ENCODE measurements around the gene IWS1. TPM values are rescaled to one million over a fixed set of nuclear protein-coding genes. Genes with fewer than 3 reads are reported as not detected.

The IWS1 gene
- polyA plus RNA-seq, 2 of the 4 experiments (the other 2 are of a cell fraction): 56.6 to 69.1 TPM

GRCh38 chr2:127568128-127568527, 41.8 kb upstream of the IWS1 start:
- WGBS (ENCODE audit: missing lambda C conversion rate): 82% methylated on average over 6 of the region's 6 CpGs
- no peak for TF ChIP-seq MAX (IDR thresholded peaks at IDR 0.05)
- TF ChIP-seq ZNF302 (CRISPR knock-in tag; IDR thresholded peaks at IDR 0.05): no peak
- TF ChIP-seq POLR2A (IDR thresholded peaks at IDR 0.05; ENCODE audit: low read length): no peak
- DNase-seq (ENCODE audit: low read depth in 1 of 2, low spot score in 1 of 2): no peak
- no peak for FAIRE-seq
- Histone ChIP-seq H3K4me2 (no peak overlapping the region), H3K9me3 (no peaks in the 10 kb centered on the region), H3K4me3 (no peak overlapping the region), H3K27ac (no peak overlapping the region), H3K4me1 (peaks cover 23% of the 10 kb centered on the region)
- POLR2A ChIA-PET: no interaction called here
- CTCF ChIA-PET: interaction anchor here (1.8 kb wide), 1 partner anchor 23 kb away, joined by 7 read pairs; no protein-coding TSS in a partner anchor
- no peak for ATAC-seq

GRCh38 chr2:127567351-127567854, 41.1 kb upstream of the IWS1 start:
- POLR2A ChIA-PET: no interaction called here

GRCh38 chr2:127566576-127566975, 40.3 kb upstream of the IWS1 start:
- Histone ChIP-seq H3K27ac (no peak overlapping the region), H3K9me3 (no peaks in the 10 kb centered on the region), H3K4me3 (no peak overlapping the region), H3K4me2 (no peak overlapping the region), H3K4me1 (peaks cover 23% of the 10 kb centered on the region)
- POLR2A ChIA-PET: no interaction called here
- peak in 1 of 2 experiments; percentile 27; a peak in 3 of 6 replicates for ATAC-seq
- DNase-seq (ENCODE audit: low read depth in 1 of 2, low spot score in 1 of 2): no peak
- CTCF ChIA-PET: interaction anchor here (0.9 to 1.4 kb wide), 3 partner anchors 16 to 97 kb away, joined by 3 to 4 read pairs (median 4); no protein-coding TSS in a partner anchor
- FAIRE-seq: no peak
- TF ChIP-seq FOSB (CRISPR knock-in tag; IDR thresholded peaks at IDR 0.05): no peak
- no peak for TF ChIP-seq REST (IDR thresholded peaks at IDR 0.05)
- TF ChIP-seq ZNF302 (CRISPR knock-in tag; IDR thresholded peaks at IDR 0.05): no peak
- no peak for TF ChIP-seq TFCP2L1 (CRISPR knock-in tag; IDR thresholded peaks at IDR 0.05)
- TF ChIP-seq USF2 (IDR thresholded peaks at IDR 0.05): no peak
- 68% methylated on average over 4 of the region's 10 CpGs for WGBS (ENCODE audit: missing lambda C conversion rate)

More at GRCh38 chr2:127567351-127567854, 41.1 kb upstream of the IWS1 start:
- H3K4me1 ChIP-seq: peaks cover 23% of the 10 kb centered on the region
- TF ChIP-seq ESRRA (IDR thresholded peaks at IDR 0.05; ENCODE audit: borderline replicate concordance, low read length) (no peak), EHMT2 (IDR thresholded peaks at IDR 0.05; ENCODE audit: low read depth) (no peak), BHLHE40 (IDR thresholded peaks at IDR 0.05; ENCODE audit: low read depth, low read length) (no peak), RNF2 (IDR thresholded peaks at IDR 0.05; ENCODE audit: borderline replicate concordance, low read depth) (no peak), POLR2AphosphoS2 (conservative IDR thresholded peaks at IDR 0.05; ENCODE audit: low read length) (no peak), POLR2A (IDR thresholded peaks at IDR 0.05; ENCODE audit: low read length) (no peak), SREBF2 (IDR thresholded peaks at IDR 0.05) (no peak), ZNF302 (CRISPR knock-in tag; IDR thresholded peaks at IDR 0.05) (no peak)
- FAIRE-seq (no peak), DNase-seq (ENCODE audit: low read depth in 1 of 2, low spot score in 1 of 2) (no peak), ATAC-seq (no peak)
- no peak overlapping the region for H3K27ac ChIP-seq
- CTCF ChIA-PET: interaction anchor here (0.9 to 1.8 kb wide), 3 partner anchors 24 to 98 kb away, joined by 3 to 7 read pairs (median 4); no protein-coding TSS in a partner anchor
- 63% methylated on average over 5 of the region's 5 CpGs for WGBS (ENCODE audit: missing lambda C conversion rate)
- H3K4me2 ChIP-seq: no peak overlapping the region
- no peaks in the 10 kb centered on the region for H3K9me3 ChIP-seq
- no peak overlapping the region for H3K4me3 ChIP-seq

- no peak for DNase-seq (ENCODE audit: low read depth in 1 of 2, low spot score in 1 of 2)
- no peak overlapping the region for H3K27ac ChIP-seq
- FAIRE-seq: no peak
- no peak overlapping the region for H3K4me2 ChIP-seq
- CTCF ChIA-PET: interaction anchor here (1.4 kb wide), 1 partner anchor 15 kb away, joined by 4 read pairs; no protein-coding TSS in a partner anchor
- H3K4me3 ChIP-seq: no peak overlapping the region
- no peaks in the 10 kb centered on the region for H3K9me3 ChIP-seq
- peaks cover 23% of the 10 kb centered on the region for H3K4me1 ChIP-seq
- WGBS (ENCODE audit: missing lambda C conversion rate): 93% methylated on average over 5 of the region's 5 CpGs
- TF ChIP-seq RAD21 (conservative IDR thresholded peaks at IDR 0.05 in 1 of 2, IDR thresholded peaks at IDR 0.05 in 1 of 2) (no peak), CHD2 (IDR thresholded peaks at IDR 0.05; ENCODE audit: low read length, partially characterized antibody) (no peak), POLR2AphosphoS2 (conservative IDR thresholded peaks at IDR 0.05; ENCODE audit: low read length) (no peak), SREBF2 (IDR thresholded peaks at IDR 0.05) (no peak), CBX8 (IDR thresholded peaks at IDR 0.05) (no peak), EHMT2 (IDR thresholded peaks at IDR 0.05; ENCODE audit: low read depth) (no peak), MAZ (IDR thresholded peaks at IDR 0.05; ENCODE audit: borderline replicate concordance, low read depth, low read length) (no peak), TFCP2L1 (CRISPR knock-in tag; IDR thresholded peaks at IDR 0.05) (no peak), CBX2 (IDR thresholded peaks at IDR 0.05; ENCODE audit: borderline replicate concordance, low read depth) (no peak), RCOR1 (IDR thresholded peaks at IDR 0.05; ENCODE audit: low read depth, low read length) (no peak), JUN (IDR thresholded peaks at IDR 0.05) (no peak), ZC3H11A (IDR thresholded peaks at IDR 0.05) (no peak)
- POLR2A ChIA-PET: no interaction called here
- no peak for ATAC-seq
Measured at GRCh38 chr2:127566139-127566417, 39.8 kb upstream of the IWS1 start.

All from A549 (cell line).